ENCODE data around the gene SDK1. TPM values are rescaled to one million over a fixed set of nuclear protein-coding genes. Genes with fewer than 3 reads are reported as not detected.

The SDK1 gene
- total and polyA plus RNA-seq, 2 of the 8 experiments (the other 6 are each of a cell fraction or from before 2014, with no cell fraction given) = 3.3 to 7.2 TPM

- TF ChIP-seq HDAC2 (IDR thresholded peaks at IDR 0.05; ENCODE audit: borderline replicate concordance in 1 of 2, low read depth in 2 of 2, low read length in 2 of 2) (no peak), RNF2 (IDR thresholded peaks at IDR 0.05; ENCODE audit: borderline replicate concordance, low read depth, low read length, missing control alignments, poor library complexity, severe bottlenecking) (no peak), TBP (IDR thresholded peaks at IDR 0.05; ENCODE audit: low read depth, low read length) (no peak), CHD7 (IDR thresholded peaks at IDR 0.05; ENCODE audit: insufficient replicate concordance, low read length) (no peak)
These were observed 880.4 kb downstream of the SDK1 start (continued) for GRCh38 chr7:4181446-4181845.
